Stimulated activated CD8-positive, alpha-beta memory T cell treated with anti-CD3 and anti-CD28 coated beads, Interleukin-4, amount 100 ng/mL, for 24 hours (primary cell): ENCODE results near the gene HSD17B1.

Source experiments
- DNase-seq: peaks from one replicate; pipeline ENCODE4 v3.0.0-alpha.2; 2020; ENCODE audit warnings: low read depth

Gene HSD17B1

GRCh38 chr17:42566883-42567573, 14.3 kb downstream of the HSD17B1 start, which contains the start of gene MLX:
TSS of gene MLX (plus strand) at chr17:42567100. CDS start at chr17:42567125, 25 bp downstream.
- peak; percentile 92 for DNase-seq

- no peak for DNase-seq
These were observed 15.8 kb downstream of the HSD17B1 start for GRCh38 chr17:42568341-42569111.

GRCh38 chr17:42571435-42572225, 18.9 kb downstream of the HSD17B1 start:
- DNase-seq = no peak

GRCh38 chr17:42573095-42573494, 20.4 kb downstream of the HSD17B1 start:
- no peak for DNase-seq

DNA sequence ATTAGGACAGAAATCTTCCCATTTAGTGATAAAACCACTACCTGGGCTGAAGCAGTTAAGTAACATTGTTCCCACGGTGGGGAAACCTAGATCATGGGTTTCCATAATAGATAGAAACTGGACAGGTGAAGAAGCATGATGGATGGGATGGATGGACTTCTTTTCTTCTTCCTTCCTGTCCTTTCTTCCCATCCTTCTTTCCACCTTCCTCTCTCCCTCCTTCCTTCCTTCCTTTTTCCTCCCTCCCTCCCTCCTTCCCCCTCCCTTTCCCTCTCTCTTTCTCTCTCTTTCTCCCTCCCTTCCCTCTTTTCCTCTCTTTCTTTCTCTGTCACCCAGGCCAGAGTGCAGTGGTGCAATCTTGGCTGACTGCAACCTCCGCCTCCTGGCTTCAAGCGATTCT, 21.7 kb downstream of the HSD17B1 start:
- no peak for DNase-seq

DNA sequence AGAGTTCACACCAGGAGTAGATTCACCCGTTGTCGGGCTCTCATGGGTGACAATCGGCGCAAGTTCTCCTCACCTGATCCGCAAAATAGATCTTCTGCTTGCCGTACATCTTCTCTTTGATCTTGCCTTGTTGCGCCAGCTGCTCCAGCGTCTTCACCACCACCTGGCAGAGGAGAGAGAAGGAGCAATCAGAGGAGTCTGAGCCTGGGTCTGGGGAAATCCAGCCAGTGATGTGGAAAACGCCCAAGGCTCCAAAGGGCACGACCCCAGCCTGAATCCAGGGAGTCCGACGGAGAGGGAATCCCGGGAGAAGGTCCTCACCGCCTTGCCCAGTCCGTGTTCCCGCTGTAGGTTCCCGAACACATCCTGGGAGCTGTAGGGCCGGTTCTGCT, 24.4 kb downstream of the HSD17B1 start:
- DNase-seq = no peak

DNA sequence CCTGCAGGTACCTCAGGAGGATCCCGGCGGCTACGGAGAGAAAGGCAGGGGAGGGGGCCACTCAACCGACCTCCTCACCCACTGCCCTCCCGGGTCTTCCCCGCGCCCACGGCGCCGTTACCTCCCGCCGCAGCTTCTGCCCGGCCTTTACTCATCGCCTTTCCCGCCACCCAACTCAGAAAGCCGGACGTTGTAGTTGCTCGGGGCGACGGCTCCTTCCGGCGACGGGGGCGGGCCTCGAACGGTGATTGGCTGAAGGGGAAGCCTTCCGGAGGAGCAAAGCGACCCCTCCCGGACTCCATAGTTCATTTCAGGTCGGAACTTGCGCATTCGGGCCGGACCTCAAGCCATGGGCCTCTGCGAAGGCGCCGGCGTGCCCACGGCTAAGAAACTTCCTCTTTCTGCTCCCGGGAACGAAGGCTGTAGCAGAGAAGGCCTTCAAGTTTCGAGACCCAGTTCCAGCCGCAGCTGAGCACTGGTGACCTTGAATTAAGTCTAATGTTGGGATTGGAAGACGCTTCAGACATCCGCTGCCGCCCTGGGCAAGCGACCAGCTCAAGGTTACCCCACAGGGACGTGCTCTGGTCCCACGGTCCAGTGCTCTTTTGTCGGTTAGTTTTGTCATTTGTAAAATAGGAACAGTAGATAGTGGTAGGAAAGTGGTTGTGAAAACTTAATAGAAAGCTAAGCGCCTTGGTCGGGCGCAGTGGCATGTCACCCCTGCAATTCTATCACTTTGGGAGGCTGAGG, 25.0 kb downstream of the HSD17B1 start, which contains the start of gene PSMC3IP:
PSMC3IP (minus strand) TSS at position 198 of the 750 bp plus-strand sequence; CDS start at position 155, 43 bp downstream.
- DNase-seq = peak; percentile 92

DNA sequence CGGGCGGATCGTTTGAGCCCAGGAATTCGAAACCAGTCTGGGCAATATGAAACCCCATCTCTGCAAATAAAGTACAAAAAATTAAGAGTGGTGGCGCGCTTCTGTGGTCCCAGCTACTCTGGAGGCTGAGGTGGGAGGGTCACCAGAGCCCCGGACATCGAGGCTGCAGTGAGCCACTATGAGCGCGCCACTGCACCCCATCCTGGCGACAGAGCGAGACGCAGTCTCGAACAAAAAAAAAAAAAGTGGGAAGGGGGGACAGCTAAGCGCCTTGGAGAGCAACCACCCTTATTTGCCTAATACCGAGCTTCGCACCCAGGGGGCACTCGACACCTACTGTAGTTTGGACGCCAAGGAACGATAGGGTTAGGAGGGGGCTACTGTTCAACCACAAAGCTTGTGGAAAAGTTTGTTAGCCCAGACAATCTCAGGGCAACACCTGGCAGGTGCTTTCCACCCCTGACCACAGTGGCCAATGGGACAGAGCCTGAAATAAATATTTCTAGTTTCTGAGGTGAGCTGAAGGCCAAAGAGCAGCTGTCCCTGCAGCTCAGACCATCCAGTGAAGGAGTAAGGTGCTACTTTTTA, 25.7 kb downstream of the HSD17B1 start:
- DNase-seq = peak; percentile 54

GRCh38 chr17:42579794-42580551, 27.2 kb downstream of the HSD17B1 start:
- DNase-seq = no peak

GRCh38 chr17:42581744-42582270, 29.1 kb downstream of the HSD17B1 start:
- no peak for DNase-seq

- no peak for DNase-seq
These were observed 32.2 kb downstream of the HSD17B1 start for GRCh38 chr17:42584880-42585279.

DNA sequence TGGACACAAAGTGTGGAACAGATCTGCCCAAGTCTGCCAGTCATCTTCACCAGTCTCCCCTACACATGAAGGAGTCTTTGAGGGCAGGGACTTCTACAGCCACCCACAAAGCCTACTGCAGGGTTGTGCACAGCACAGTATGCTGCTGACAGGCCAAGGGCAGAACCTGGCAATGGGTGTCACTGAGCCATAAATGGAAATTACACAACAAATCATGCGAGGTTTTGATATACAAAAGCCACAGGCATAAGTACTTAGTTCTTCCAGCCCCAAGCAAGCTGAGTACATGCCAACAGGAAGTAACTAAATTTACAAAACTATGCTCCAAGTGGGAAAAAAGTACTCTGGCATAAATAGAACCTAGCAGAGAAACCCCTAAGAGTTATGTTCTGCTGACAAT, 32.6 kb downstream of the HSD17B1 start:
- DNase-seq = no peak

- DNase-seq = no peak
These were observed 33.9 kb downstream of the HSD17B1 start for GRCh38 chr17:42586514-42587230.

GRCh38 chr17:42590886-42591285, 38.2 kb downstream of the HSD17B1 start:
- DNase-seq = no peak

DNA sequence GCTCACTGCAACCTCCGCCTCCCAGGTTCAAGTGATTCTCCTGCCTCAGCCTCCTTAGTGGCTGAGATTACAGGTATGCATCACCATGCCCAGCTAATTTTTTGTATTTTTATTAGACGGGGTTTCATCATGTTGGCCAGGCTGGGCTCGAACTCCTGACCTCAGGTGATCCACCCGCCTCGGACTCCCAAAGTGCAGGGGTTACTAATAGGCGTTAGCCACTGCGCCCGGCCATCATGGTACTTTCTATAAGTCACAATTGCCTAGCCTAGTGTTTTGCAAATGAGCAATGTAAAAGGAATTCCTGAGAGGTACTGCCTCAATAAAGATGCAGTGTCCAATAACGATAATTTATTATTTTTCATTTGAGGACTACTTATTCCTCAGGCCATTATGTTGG, 38.7 kb downstream of the HSD17B1 start:
- no peak for DNase-seq

GRCh38 chr17:42596386-42596785, 43.7 kb downstream of the HSD17B1 start:
- DNase-seq = no peak

DNA sequence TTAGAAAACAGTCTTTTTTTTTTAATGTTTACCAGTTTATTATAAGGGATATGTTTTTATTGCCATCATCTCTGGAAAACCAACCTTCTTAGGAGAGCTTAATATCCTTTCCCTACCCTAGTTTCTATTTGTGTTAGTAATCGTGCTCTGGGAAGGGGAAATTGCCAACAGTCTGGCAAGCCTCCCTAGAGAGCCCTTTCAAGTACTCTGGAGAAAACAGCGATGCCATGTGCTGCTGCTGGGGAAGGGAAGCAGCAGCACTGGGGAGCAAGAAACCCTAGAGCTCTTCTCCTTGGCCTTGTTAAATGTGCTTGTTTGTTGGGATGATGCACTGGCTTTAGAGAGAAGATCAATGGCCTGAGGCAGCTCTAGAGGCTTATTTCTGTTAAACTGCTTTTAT, 46.2 kb downstream of the HSD17B1 start:
- no peak for DNase-seq

DNA sequence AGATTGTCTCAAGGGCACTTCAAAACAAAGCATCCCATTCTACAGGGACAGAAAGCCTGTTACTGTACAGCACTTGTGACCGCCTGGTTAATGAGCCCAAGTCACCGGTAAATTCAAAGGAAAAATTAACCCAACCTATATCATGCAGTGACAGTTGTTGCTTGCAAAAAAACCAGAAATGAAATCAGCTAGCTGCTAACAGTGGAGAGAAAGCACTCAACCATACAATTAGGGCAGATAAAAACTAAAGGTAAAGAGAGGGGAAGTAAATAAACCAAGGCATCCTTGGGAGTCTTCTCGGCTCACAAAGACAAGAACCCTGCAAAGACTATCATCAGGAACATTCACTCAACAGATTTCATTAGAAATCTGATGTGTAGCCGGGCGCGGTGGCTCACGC, 50.6 kb downstream of the HSD17B1 start:
- no peak for DNase-seq
